ENCODE results near the gene ZNF563.
A peak's percentile ranks its signal among the peaks of the same experiment; 100 is the strongest.

Gene ZNF563

GRCh38 chr19:12333162-12334159, at the start of gene ZNF563:
TSS of gene ZNF563 (minus strand) at chr19:12333633. CDS start at chr19:12333482, 151 bp downstream.
- no peak for TF ChIP-seq RAD21 (IDR thresholded peaks at IDR 0.05; ENCODE audit: low read depth)
- no peak for TF ChIP-seq EP300 (IDR thresholded peaks at IDR 0.05; ENCODE audit: borderline replicate concordance)
- no peak for TF ChIP-seq USF1 (IDR thresholded peaks at IDR 0.05)
- TF ChIP-seq REST (IDR thresholded peaks at IDR 0.05; ENCODE audit: low read depth), result no peak
- 0 out of 2 replicates have a peak, but pooled peaks have one; percentile 13 for TF ChIP-seq NFIC (IDR thresholded peaks at IDR 0.05)
- peak; percentile 45; the same call in 1 of the 2 replicates for TF ChIP-seq ZBTB7A (IDR thresholded peaks at IDR 0.05; ENCODE audit: low read depth)
- peak; percentile 78 for TF ChIP-seq FOXM1 (IDR thresholded peaks at IDR 0.05; ENCODE audit: borderline replicate concordance, low read depth)
- peak; percentile 77; the same call in 1 of the 2 replicates for TF ChIP-seq TAF1 (IDR thresholded peaks at IDR 0.05; ENCODE audit: low read depth)
- no peak for TF ChIP-seq YY1 (IDR thresholded peaks at IDR 0.05; ENCODE audit: low read depth)
- TF ChIP-seq TCF12 (IDR thresholded peaks at IDR 0.05; ENCODE audit: low read depth), result no peak
- no peak for TF ChIP-seq TEAD4 (IDR thresholded peaks at IDR 0.05)
- no peak for TF ChIP-seq CEBPB (IDR thresholded peaks at IDR 0.05)
- no peak for TF ChIP-seq CREB1 (IDR thresholded peaks at IDR 0.05; ENCODE audit: low read depth)
- TF ChIP-seq EGR1 (IDR thresholded peaks at IDR 0.05), result no peak
- peak; percentile 52; the same call in 1 of the 2 replicates for TF ChIP-seq MAX (IDR thresholded peaks at IDR 0.05)

- TF ChIP-seq TCF12 (IDR thresholded peaks at IDR 0.05; ENCODE audit: low read depth) (no peak), ZBTB7A (IDR thresholded peaks at IDR 0.05; ENCODE audit: low read depth) (no peak), NFIC (IDR thresholded peaks at IDR 0.05) (no peak), MAX (IDR thresholded peaks at IDR 0.05) (no peak), CREB1 (IDR thresholded peaks at IDR 0.05; ENCODE audit: low read depth) (no peak), FOXM1 (IDR thresholded peaks at IDR 0.05; ENCODE audit: borderline replicate concordance, low read depth) (no peak), RAD21 (IDR thresholded peaks at IDR 0.05; ENCODE audit: low read depth) (no peak), YY1 (IDR thresholded peaks at IDR 0.05; ENCODE audit: low read depth) (no peak), CEBPB (IDR thresholded peaks at IDR 0.05) (no peak), TEAD4 (IDR thresholded peaks at IDR 0.05) (no peak), USF1 (IDR thresholded peaks at IDR 0.05) (no peak), EP300 (IDR thresholded peaks at IDR 0.05; ENCODE audit: borderline replicate concordance) (no peak), REST (IDR thresholded peaks at IDR 0.05; ENCODE audit: low read depth) (no peak), EGR1 (IDR thresholded peaks at IDR 0.05) (no peak)
These were observed 47.0 kb upstream of the ZNF563 start for GRCh38 chr19:12380444-12380737.

GRCh38 chr19:12379732-12380443, 46.5 kb upstream of the ZNF563 start:
- 0 out of 2 replicates have a peak, but pooled peaks have one; percentile 7 for TF ChIP-seq USF1 (IDR thresholded peaks at IDR 0.05)
- TF ChIP-seq CEBPB (IDR thresholded peaks at IDR 0.05), result no peak
- TF ChIP-seq FOXM1 (IDR thresholded peaks at IDR 0.05; ENCODE audit: borderline replicate concordance, low read depth), result no peak

GRCh38 chr19:12374026-12374425, 40.6 kb upstream of the ZNF563 start:
- TF ChIP-seq REST (IDR thresholded peaks at IDR 0.05; ENCODE audit: low read depth) (no peak), USF1 (IDR thresholded peaks at IDR 0.05) (no peak), CEBPB (IDR thresholded peaks at IDR 0.05) (no peak), CREB1 (IDR thresholded peaks at IDR 0.05; ENCODE audit: low read depth) (no peak), EP300 (IDR thresholded peaks at IDR 0.05; ENCODE audit: borderline replicate concordance) (no peak), YY1 (IDR thresholded peaks at IDR 0.05; ENCODE audit: low read depth) (no peak), RAD21 (IDR thresholded peaks at IDR 0.05; ENCODE audit: low read depth) (no peak), ZBTB7A (IDR thresholded peaks at IDR 0.05; ENCODE audit: low read depth) (no peak), TCF12 (IDR thresholded peaks at IDR 0.05; ENCODE audit: low read depth) (no peak), TAF1 (IDR thresholded peaks at IDR 0.05; ENCODE audit: low read depth) (no peak), NFIC (IDR thresholded peaks at IDR 0.05) (no peak), TEAD4 (IDR thresholded peaks at IDR 0.05) (no peak), EGR1 (IDR thresholded peaks at IDR 0.05) (no peak)

Data from Ishikawa (cell line).